ENCODE results near the gene UBR3.

Gene UBR3

GRCh38 chr2:169961911-169962310, 134.7 kb downstream of the UBR3 start:
- DNase-seq, result no peak

GRCh38 chr2:169963786-169964185, 136.5 kb downstream of the UBR3 start:
- DNase-seq, result no peak

- DNase-seq, result no peak
These were observed 137.5 kb downstream of the UBR3 start for GRCh38 chr2:169964740-169965139.

GRCh38 chr2:169965495-169965894, 138.2 kb downstream of the UBR3 start:
- DNase-seq, result no peak

- DNase-seq, result no peak
These were observed 139.2 kb downstream of the UBR3 start for GRCh38 chr2:169966454-169966853.

- DNase-seq, result no peak
These were observed 141.5 kb downstream of the UBR3 start for GRCh38 chr2:169968743-169969142.

GRCh38 chr2:169975221-169975620, 148.0 kb downstream of the UBR3 start:
- DNase-seq, result no peak

- no peak for DNase-seq
These were observed 149.1 kb downstream of the UBR3 start for GRCh38 chr2:169976335-169976851.

- peak; percentile 16 for DNase-seq
These were observed 150.3 kb downstream of the UBR3 start for GRCh38 chr2:169977530-169977929.

GRCh38 chr2:169978402-169979017, 151.3 kb downstream of the UBR3 start:
- DNase-seq, result no peak

- DNase-seq, result no peak
These were observed 151.8 kb downstream of the UBR3 start for GRCh38 chr2:169979025-169979424.

- DNase-seq, result peak; percentile 27
These were observed 152.7 kb downstream of the UBR3 start for GRCh38 chr2:169980001-169980400.

- no peak for DNase-seq
These were observed 153.4 kb downstream of the UBR3 start for GRCh38 chr2:169980643-169981042.

- no peak for DNase-seq
These were observed 155.7 kb downstream of the UBR3 start for GRCh38 chr2:169982929-169983328.

GRCh38 chr2:169983506-169983905, 156.3 kb downstream of the UBR3 start:
- no peak for DNase-seq

GRCh38 chr2:169984145-169984544, 156.9 kb downstream of the UBR3 start:
- no peak for DNase-seq

GRCh38 chr2:169994752-169995151, 167.5 kb downstream of the UBR3 start:
- DNase-seq, result no peak

GRCh38 chr2:169997140-169997887, 170.1 kb downstream of the UBR3 start:
- no peak for DNase-seq

GRCh38 chr2:169999054-169999453, 171.8 kb downstream of the UBR3 start:
- no peak for DNase-seq

- no peak for DNase-seq
These were observed 174.8 kb downstream of the UBR3 start for GRCh38 chr2:170002096-170002495.

GRCh38 chr2:170005702-170006101, 178.4 kb downstream of the UBR3 start:
- DNase-seq, result peak; percentile 62

- no peak for DNase-seq
These were observed 179.5 kb downstream of the UBR3 start for GRCh38 chr2:170006587-170007325.

- no peak for DNase-seq
These were observed 182.0 kb downstream of the UBR3 start for GRCh38 chr2:170009209-170009608.

- DNase-seq, result no peak
These were observed 185.5 kb downstream of the UBR3 start for GRCh38 chr2:170012773-170013172.

Data from hematopoietic multipotent progenitor cell treated with erythropoietin and hydrocortisone succinate and interleukin-3 and kit ligand, for 8 days (in vitro differentiated cells).